GM12878 (cell line): ENCODE results near the gene ZMYM3.

Experiments used
- CBX3 ChIP-seq: fragments of 200-600 bp; sonication (generic); IDR thresholded peaks from 2 replicates; pipeline ENCODE4 v1.6.1; 2016; ENCODE audit warnings: low read depth, borderline replicate concordance
- ZNF207 ChIP-seq: fragments of 450-650 bp; IDR thresholded peaks from 2 replicates; pipeline ENCODE4 v1.6.1; 2014; ENCODE audit warnings: antibody characterized with exemption, mild to moderate bottlenecking, borderline replicate concordance
- TF ChIP-seq, protein P1 (sequence below), 3 experiments: IDR thresholded peaks in 2 of 3; conservative IDR thresholded peaks in 1 of 3; 2 replicates each; pipeline ENCODE4 v1.5.1; 2011; ENCODE audit warnings: low read depth in 3 of 3, low read length in 3 of 3, mild to moderate bottlenecking in 3 of 3, control low read depth in 2 of 3, moderate library complexity in 2 of 3, inconsistent platforms in 1 of 3, mixed read lengths in 1 of 3; ENCODE audit not compliant: control insufficient read depth in 2 of 3, insufficient read depth in 1 of 3; ENCODE audit errors: extremely low read depth in 1 of 3

DNA sequence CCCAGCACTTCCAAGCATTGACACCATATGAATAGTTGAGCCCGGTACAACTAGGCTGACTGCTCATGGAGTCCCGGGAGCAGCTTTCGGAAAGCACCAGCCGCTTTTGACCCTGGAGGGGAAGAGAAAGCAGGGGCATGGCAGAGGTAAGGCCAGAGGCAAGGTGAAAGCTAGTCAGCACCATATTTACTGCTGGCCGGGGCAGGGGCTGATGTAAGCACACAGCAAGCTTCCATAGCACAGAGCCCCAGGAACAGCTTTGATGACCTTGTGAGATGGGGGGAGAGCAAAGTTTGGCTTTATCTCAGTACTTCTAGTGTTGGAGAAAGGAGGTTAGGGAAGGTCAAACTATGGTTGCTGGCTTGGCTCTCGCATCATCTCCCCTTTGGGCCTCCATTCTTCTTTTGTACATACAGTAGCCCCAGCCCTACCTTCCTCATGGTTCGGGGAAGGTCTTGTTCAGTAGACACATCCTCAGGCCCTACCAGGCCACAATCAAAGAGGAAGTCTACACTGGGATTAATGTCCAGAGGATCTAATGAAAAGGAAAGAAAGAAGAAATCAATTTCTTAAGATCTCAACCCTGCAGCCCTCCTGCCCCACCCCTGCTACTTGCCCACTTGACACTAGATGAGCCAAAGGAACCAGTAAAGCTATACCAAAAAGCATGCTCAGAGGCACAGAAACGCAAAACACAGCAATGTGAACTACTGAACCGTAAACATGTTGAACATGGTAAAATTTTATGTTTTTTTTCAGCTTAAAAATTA, 9.4 kb downstream of the ZMYM3 start:
- TF ChIP-seq CBX3 = no peak
- TF ChIP-seq ZNF207 = no peak
- TF ChIP-seq, protein P1, sequence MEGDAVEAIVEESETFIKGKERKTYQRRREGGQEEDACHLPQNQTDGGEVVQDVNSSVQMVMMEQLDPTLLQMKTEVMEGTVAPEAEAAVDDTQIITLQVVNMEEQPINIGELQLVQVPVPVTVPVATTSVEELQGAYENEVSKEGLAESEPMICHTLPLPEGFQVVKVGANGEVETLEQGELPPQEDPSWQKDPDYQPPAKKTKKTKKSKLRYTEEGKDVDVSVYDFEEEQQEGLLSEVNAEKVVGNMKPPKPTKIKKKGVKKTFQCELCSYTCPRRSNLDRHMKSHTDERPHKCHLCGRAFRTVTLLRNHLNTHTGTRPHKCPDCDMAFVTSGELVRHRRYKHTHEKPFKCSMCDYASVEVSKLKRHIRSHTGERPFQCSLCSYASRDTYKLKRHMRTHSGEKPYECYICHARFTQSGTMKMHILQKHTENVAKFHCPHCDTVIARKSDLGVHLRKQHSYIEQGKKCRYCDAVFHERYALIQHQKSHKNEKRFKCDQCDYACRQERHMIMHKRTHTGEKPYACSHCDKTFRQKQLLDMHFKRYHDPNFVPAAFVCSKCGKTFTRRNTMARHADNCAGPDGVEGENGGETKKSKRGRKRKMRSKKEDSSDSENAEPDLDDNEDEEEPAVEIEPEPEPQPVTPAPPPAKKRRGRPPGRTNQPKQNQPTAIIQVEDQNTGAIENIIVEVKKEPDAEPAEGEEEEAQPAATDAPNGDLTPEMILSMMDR (IDR thresholded peaks at IDR 0.05 in 2 of 3, conservative IDR thresholded peaks at IDR 0.05 in 1 of 3; ENCODE audit: control insufficient read depth in 2 of 3, extremely low read depth in 1 of 3, insufficient read depth in 1 of 3, low read depth in 3 of 3, low read length in 3 of 3) = no peak
